Left ventricle myocardium superior (tissue), 1 donor: ENCODE measurements around the gene EVPLL. TPM values are rescaled to one million over a fixed set of nuclear protein-coding genes. Genes with fewer than 3 reads are reported as not detected.
"Not testable (repeated sequence)": the region's sequence is repeated elsewhere in the genome, so short reads cannot be mapped to it uniquely, and the experiment has no call there.

Experiments used
- ATAC-seq: fragments of 200-7000 bp; cut with Tn5 transposase; one replicate; pipeline ENCODE4 v1.9.1; 2020; ENCODE audit warnings: mild to moderate bottlenecking, moderate library complexity
- DNase-seq: peaks from one replicate; pipeline ENCODE4 v3.0.0-alpha.2; 2020
- intact Hi-C: fragments of 100-400 bp; cut with micrococcal nuclease; formaldehyde crosslinking; loops from one replicate; pipeline ENCODE4 v1.11.0; 2022
- microRNA-seq: library from miRNA; unstranded; fragments of <30 nt; microRNA quantifications from one replicate; pipeline ENCODE4 v1.2.0, GENCODE V29; 2020; ENCODE audit warnings: borderline number of aligned reads
- total RNA-seq: library from RNA; stranded (reverse); fragmentation: NEBNext Ultra II Directional; extraction: Animal tissue kit (Norgen Biotek cat#: 25700); gene quantifications from one replicate; pipeline ENCODE4 v1.2.1, GENCODE V29; 2021
- donor health status: DM: no; HTN: yes; CAD: no; lungs with severe emphysema.

The EVPLL gene
- total RNA-seq, 1 donor from 2014 or later = not detected

GRCh38 chr17:18411377-18411864 lies 33.8 kb downstream of the EVPLL start:
- DNase-seq = peak; percentile 37
- intact Hi-C loops = not testable (repeated sequence)
- peak; percentile 89 for ATAC-seq

GRCh38 chr17:18412001-18412538 lies 34.5 kb downstream of the EVPLL start:
- intact Hi-C loops, DNase-seq: not testable (repeated sequence)
- peak; percentile 93 for ATAC-seq

- intact Hi-C loops, ATAC-seq: not testable (repeated sequence)
- DNase-seq = peak; percentile 25
These were observed 43.9 kb downstream of the EVPLL start for GRCh38 chr17:18421521-18421920.

GRCh38 chr17:18422464-18422863 lies 44.9 kb downstream of the EVPLL start:
- ATAC-seq, DNase-seq, intact Hi-C loops: not testable (repeated sequence)

GRCh38 chr17:18423015-18423414 lies 45.4 kb downstream of the EVPLL start:
- ATAC-seq, DNase-seq, intact Hi-C loops: not testable (repeated sequence)

- DNase-seq, ATAC-seq, intact Hi-C loops: not testable (repeated sequence)
These were observed 48.0 kb downstream of the EVPLL start for GRCh38 chr17:18425593-18425992.

GRCh38 chr17:18426639-18427038 lies 49.1 kb downstream of the EVPLL start:
- intact Hi-C loops, ATAC-seq, DNase-seq: not testable (repeated sequence)

- ATAC-seq, DNase-seq, intact Hi-C loops: not testable (repeated sequence)
These were observed 54.6 kb downstream of the EVPLL start for GRCh38 chr17:18432206-18432605.

Small RNA genes lying within 50 kb of the gene (microRNA-seq; reads per million reads assigned to microRNA genes)
- not detected for gene MIR6778

Other genes starting within 250 kb of the EVPLL start
- 197 TPM for gene ALKBH5, start 193.9 kb upstream of the EVPLL start, total RNA-seq
- 9.0 TPM for gene LLGL1, start 152.1 kb upstream of the EVPLL start, total RNA-seq
- 292 TPM for gene FLII, start 119.0 kb upstream of the EVPLL start, total RNA-seq
- gene MIEF2, start 117.1 kb upstream of the EVPLL start, total RNA-seq = 32.2 TPM
- gene TOP3A, start 62.8 kb upstream of the EVPLL start, total RNA-seq = 10.3 TPM
- gene SMCR8, start 62.5 kb upstream of the EVPLL start, total RNA-seq = 13.1 TPM
- 8.4 TPM for gene SHMT1, start 14.2 kb upstream of the EVPLL start, total RNA-seq
- not detected for gene LGALS9C, start 99.0 kb downstream of the EVPLL start, total RNA-seq